WTC11 (cell line): ENCODE data around the gene PARPBP. TPM values are rescaled to one million over a fixed set of nuclear protein-coding genes. Genes with fewer than 3 reads are reported as not detected.

Experiments
- ATAC-seq: fragments of 200-7000 bp; cut with Tn5 transposase; 2 replicates; pipeline ENCODE4 v1.10.0; 2021; ENCODE audit warnings: mild to moderate bottlenecking, moderate library complexity
- CTCF ChIA-PET: fragments of 300-600 bp; sonication (Branson Sonifier 250); formaldehyde crosslinking; loops from one replicate; lab custom pipeline; 2021; ENCODE audit warnings: antibody characterized with exemption; lab: Charles Lee
- POLR2A ChIA-PET: fragments of 350-600 bp; sonication (Branson Sonifier 250); formaldehyde crosslinking; loops from one replicate; lab custom pipeline; 2021; ENCODE audit warnings: antibody characterized with exemption; lab: Charles Lee
- DNase-seq: peaks from one replicate; pipeline ENCODE4 v3.0.0; 2021; ENCODE audit warnings: low spot score
- H3K27ac Mint-ChIP-seq: 2 replicates; pipeline ENCODE4 v1.8.0; 2021; ENCODE audit warnings: mixed read lengths
- H3K27me3 Mint-ChIP-seq: 2 replicates; pipeline ENCODE4 v1.8.0; 2021; ENCODE audit warnings: low read depth, mild to moderate bottlenecking, moderate library complexity, mixed read lengths
- H3K36me3 Mint-ChIP-seq: 2 replicates; pipeline ENCODE4 v1.8.0; 2021; ENCODE audit warnings: mixed read lengths
- H3K4me1 Mint-ChIP-seq: 2 replicates; pipeline ENCODE4 v1.8.0; 2022; ENCODE audit warnings: mixed read lengths
- H3K4me3 Mint-ChIP-seq: 2 replicates; pipeline ENCODE4 v1.8.0; 2021; ENCODE audit warnings: mild to moderate bottlenecking, moderate library complexity, mixed read lengths
- H3K9me3 Mint-ChIP-seq: 2 replicates; pipeline ENCODE4 v1.8.0; 2021; ENCODE audit warnings: mixed read lengths
- ATF6 ChIP-seq: sonication (generic); formaldehyde crosslinking; IDR thresholded peaks from 2 replicates; pipeline ENCODE4 v1.8.1; 2023; ENCODE audit warnings: mild to moderate bottlenecking, missing genetic modification reagents
- CBFB ChIP-seq: sonication (generic); formaldehyde crosslinking; IDR thresholded peaks from 2 replicates; pipeline ENCODE4 v1.8.1; 2022; ENCODE audit warnings: mild to moderate bottlenecking, low read depth, missing genetic modification reagents
- CTCF ChIP-seq: fragments of 200-600 bp; IDR thresholded peaks from 2 replicates; pipeline ENCODE4 v1.8.0; 2022; ENCODE audit warnings: antibody characterized with exemption
- E2F1 ChIP-seq: sonication (generic); formaldehyde crosslinking; IDR thresholded peaks from 2 replicates; pipeline ENCODE4 v1.8.0; 2022; ENCODE audit warnings: mild to moderate bottlenecking, missing genetic modification reagents
- EMX1 ChIP-seq: fragments of 250-450 bp; sonication (Bioruptor Pico); IDR thresholded peaks from 2 replicates; pipeline ENCODE4 v1.8.0; 2021; ENCODE audit warnings: mild to moderate bottlenecking
- FOXP1 ChIP-seq: sonication (generic); formaldehyde crosslinking; IDR thresholded peaks from 2 replicates; pipeline ENCODE4 v1.8.0; 2022; ENCODE audit warnings: missing genetic modification reagents, mild to moderate bottlenecking, moderate library complexity, borderline replicate concordance
- IRF1 ChIP-seq: sonication (generic); formaldehyde crosslinking; IDR thresholded peaks from 2 replicates; pipeline ENCODE4 v1.8.0; 2023; ENCODE audit warnings: missing genetic modification reagents
- JAZF1 ChIP-seq: fragments of 250-450 bp; sonication (Bioruptor Pico); IDR thresholded peaks from 2 replicates; pipeline ENCODE4 v1.9.0; 2021; ENCODE audit warnings: moderate library complexity, mild to moderate bottlenecking, inconsistent platforms
- PREB ChIP-seq: sonication (generic); formaldehyde crosslinking; IDR thresholded peaks from 2 replicates; pipeline ENCODE4 v1.8.1; 2022; ENCODE audit warnings: mild to moderate bottlenecking, missing genetic modification reagents, moderate library complexity, borderline replicate concordance
- SMAD4 ChIP-seq: sonication (generic); formaldehyde crosslinking; IDR thresholded peaks from 2 replicates; pipeline ENCODE4 v1.8.0; 2022; ENCODE audit warnings: mild to moderate bottlenecking, missing genetic modification reagents
- USF1 ChIP-seq: sonication (generic); formaldehyde crosslinking; IDR thresholded peaks from 2 replicates; pipeline ENCODE4 v1.8.0; 2022; ENCODE audit warnings: mild to moderate bottlenecking, missing genetic modification reagents
- USF2 ChIP-seq: sonication (generic); formaldehyde crosslinking; IDR thresholded peaks from 2 replicates; pipeline ENCODE4 v1.8.1; 2023; ENCODE audit warnings: mild to moderate bottlenecking, missing genetic modification reagents, moderate library complexity
- ZMAT4 ChIP-seq: fragments of 250-450 bp; sonication (Bioruptor Pico); IDR thresholded peaks from 2 replicates; pipeline ENCODE4 v1.9.0; 2021; ENCODE audit warnings: mild to moderate bottlenecking
- ZNF281 ChIP-seq: sonication (generic); formaldehyde crosslinking; IDR thresholded peaks from 2 replicates; pipeline ENCODE4 v1.8.0; 2023; ENCODE audit warnings: mild to moderate bottlenecking, missing genetic modification reagents
- ZNF317 ChIP-seq: sonication (generic); formaldehyde crosslinking; IDR thresholded peaks from 2 replicates; pipeline ENCODE4 v1.8.1; 2023; ENCODE audit warnings: low read depth, mild to moderate bottlenecking, moderate library complexity, missing genetic modification reagents, borderline replicate concordance
- ZNF512 ChIP-seq: sonication (generic); formaldehyde crosslinking; IDR thresholded peaks from 2 replicates; pipeline ENCODE4 v1.8.1; 2022; ENCODE audit warnings: missing genetic modification reagents, borderline replicate concordance
- ZNF532 ChIP-seq: fragments of 250-450 bp; sonication (Bioruptor Pico); IDR thresholded peaks from 2 replicates; pipeline ENCODE4 v1.9.0; 2021; ENCODE audit warnings: mild to moderate bottlenecking, borderline replicate concordance
- total RNA-seq: library from RNA; stranded (reverse); gene quantifications from 3 replicates; pipeline ENCODE4 v1.2.3, GENCODE V29; 2021

PARPBP gene
- total RNA-seq, 1 experiment from 2014 or later: 19.2 TPM

- TF ChIP-seq ZNF281 (CRISPR knock-in tag): no peak
- TF ChIP-seq ATF6 (CRISPR knock-in tag): no peak
- TF ChIP-seq USF2: no peak
- TF ChIP-seq ZNF532 (CRISPR knock-in tag): no peak
- TF ChIP-seq ZNF512 (CRISPR knock-in tag): no peak
- no peak for TF ChIP-seq FOXP1 (CRISPR knock-in tag)
- no peak for TF ChIP-seq USF1
- TF ChIP-seq CTCF: no peak
- no peak for TF ChIP-seq CBFB (CRISPR knock-in tag)
- no peak for TF ChIP-seq ZNF317 (CRISPR knock-in tag)
Measured at GRCh38 chr12:102174117-102174516, 54.1 kb downstream of the PARPBP start (continued).

GRCh38 chr12:102174761-102175160 lies 54.8 kb downstream of the PARPBP start:
- Mint-ChIP-seq H3K36me3 (peaks cover 3% of the 10 kb centered on the region; the same call in 1 of the 2 replicates), H3K4me3 (no peak overlapping the region), H3K9me3 (no peaks in the 10 kb centered on the region), H3K4me1 (no peaks in the 10 kb centered on the region), H3K27me3 (no peaks in the 10 kb centered on the region), H3K27ac (no peak overlapping the region)
- no peak for DNase-seq
- CTCF ChIA-PET: no interaction called here
- POLR2A ChIA-PET: no interaction called here
- no peak for ATAC-seq
- TF ChIP-seq ZMAT4 (no peak), SMAD4 (CRISPR knock-in tag) (no peak), IRF1 (no peak), PREB (CRISPR knock-in tag) (no peak), FOXP1 (CRISPR knock-in tag) (no peak), EMX1 (no peak), JAZF1 (CRISPR knock-in tag) (no peak), E2F1 (CRISPR knock-in tag) (no peak)
